ENCODE results near the gene ABCC4.
"Not testable (repeated sequence)": the region's sequence is repeated elsewhere in the genome, so short reads cannot be mapped to it uniquely, and the experiment has no call there.

ABCC4 gene

GRCh38 chr13:95226932-95227695 lies 74.1 kb downstream of the ABCC4 start:
- no peak for DNase-seq (ENCODE audit: low read depth)

- DNase-seq (ENCODE audit: low read depth): no peak
Observed at GRCh38 chr13:95226476-95226875, 74.8 kb downstream of the ABCC4 start.

GRCh38 chr13:95226050-95226449 lies 75.2 kb downstream of the ABCC4 start:
- DNase-seq (ENCODE audit: low read depth): no peak

GRCh38 chr13:95224064-95224463 lies 77.2 kb downstream of the ABCC4 start:
- no peak for DNase-seq (ENCODE audit: low read depth)

- DNase-seq (ENCODE audit: low read depth): no peak
Observed at GRCh38 chr13:95222733-95223018, 78.6 kb downstream of the ABCC4 start.

- DNase-seq (ENCODE audit: low read depth): no peak
Observed at GRCh38 chr13:95221971-95222732, 79.1 kb downstream of the ABCC4 start.

- no peak for DNase-seq (ENCODE audit: low read depth)
Observed at GRCh38 chr13:95220611-95221010, 80.6 kb downstream of the ABCC4 start.

GRCh38 chr13:95217920-95218830 lies 83.1 kb downstream of the ABCC4 start:
- DNase-seq (ENCODE audit: low read depth): no peak

- no peak for DNase-seq (ENCODE audit: low read depth)
Observed at GRCh38 chr13:95216182-95216581, 85.1 kb downstream of the ABCC4 start.

- no peak for DNase-seq (ENCODE audit: low read depth)
Observed at GRCh38 chr13:95212983-95213850, 88.0 kb downstream of the ABCC4 start.

GRCh38 chr13:95209109-95209508 lies 92.1 kb downstream of the ABCC4 start:
- DNase-seq (ENCODE audit: low read depth): no peak

GRCh38 chr13:95207769-95208366 lies 93.4 kb downstream of the ABCC4 start:
- no peak for DNase-seq (ENCODE audit: low read depth)

- no peak for DNase-seq (ENCODE audit: low read depth)
Observed at GRCh38 chr13:95206116-95206515, 95.1 kb downstream of the ABCC4 start.

GRCh38 chr13:95204231-95204765 lies 97.0 kb downstream of the ABCC4 start:
- no peak for DNase-seq (ENCODE audit: low read depth)

- no peak for DNase-seq (ENCODE audit: low read depth)
Observed at GRCh38 chr13:95201814-95202651, 99.2 kb downstream of the ABCC4 start.

- not testable (repeated sequence) for DNase-seq (ENCODE audit: low read depth)
Observed at GRCh38 chr13:95200386-95200957, 100.8 kb downstream of the ABCC4 start.

GRCh38 chr13:95199896-95200295 lies 101.4 kb downstream of the ABCC4 start:
- no peak for DNase-seq (ENCODE audit: low read depth)

GRCh38 chr13:95198606-95199005 lies 102.6 kb downstream of the ABCC4 start:
- not testable (repeated sequence) for DNase-seq (ENCODE audit: low read depth)

GRCh38 chr13:95197548-95197947 lies 103.7 kb downstream of the ABCC4 start:
- DNase-seq (ENCODE audit: low read depth): no peak

GRCh38 chr13:95195146-95195545 lies 106.1 kb downstream of the ABCC4 start:
- no peak for DNase-seq (ENCODE audit: low read depth)
